ENCODE measurements around the gene CMTM8.

The CMTM8 gene

DNA sequence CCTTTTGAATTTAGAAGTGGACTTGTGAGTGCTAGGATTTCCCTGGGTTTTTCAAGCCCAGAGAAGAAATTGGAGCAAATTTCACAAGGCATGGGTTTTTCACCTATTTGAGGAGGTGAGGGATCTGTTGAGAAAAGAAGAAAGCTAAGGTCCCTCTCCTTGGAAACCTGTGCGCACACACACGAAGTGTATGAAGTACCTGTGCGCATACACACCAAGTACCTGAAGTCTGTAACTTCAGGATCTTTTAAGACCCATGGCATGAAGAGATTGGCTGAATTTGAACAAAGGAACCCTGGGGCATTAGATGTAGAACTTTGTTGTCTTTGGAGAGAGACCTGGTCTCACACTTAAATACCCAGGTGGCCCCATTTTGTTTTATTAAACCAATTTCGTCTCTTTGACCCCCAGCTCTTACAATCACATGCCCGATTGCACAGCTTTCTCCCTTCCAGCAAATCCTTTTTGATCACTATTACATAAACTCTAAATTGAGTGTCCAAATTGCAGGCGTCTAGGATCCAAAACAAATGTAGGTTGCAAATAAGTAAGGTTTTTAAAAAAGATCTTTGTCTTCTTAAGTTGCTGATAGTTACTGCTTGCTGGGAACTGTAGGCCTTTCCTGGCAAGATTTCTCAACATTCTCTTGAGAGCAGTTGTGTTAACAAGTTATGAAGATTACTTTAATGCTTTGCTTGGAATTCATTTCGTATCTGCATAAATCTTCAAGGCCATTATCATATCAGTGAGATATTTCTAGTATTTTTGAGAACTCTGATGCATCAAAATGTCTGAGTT, 64.3 kb downstream of the CMTM8 start:
- no peak for TF ChIP-seq GATA3 (IDR thresholded peaks at IDR 0.05; ENCODE audit: low read depth, low read length)
- no peak for TF ChIP-seq GATA2 (IDR thresholded peaks at IDR 0.05; ENCODE audit: low read depth, low read length)

DNA sequence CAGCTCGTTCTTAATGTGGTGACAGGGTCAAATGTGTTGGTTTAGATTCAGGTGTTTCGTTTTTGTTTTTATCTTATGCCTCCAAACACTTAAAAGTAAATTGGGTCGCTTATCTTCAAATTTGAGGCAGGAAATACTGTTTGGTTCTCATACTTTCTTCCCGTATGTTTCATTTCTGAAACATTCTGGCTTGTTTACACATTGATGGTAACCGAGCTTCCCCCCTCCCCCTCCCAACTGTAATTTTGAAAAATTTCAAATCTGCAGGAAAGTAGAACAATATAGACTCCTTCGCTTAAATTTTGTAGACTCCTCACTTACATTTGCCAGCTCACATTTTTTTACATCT, 64.9 kb downstream of the CMTM8 start:
- TF ChIP-seq GATA3 (IDR thresholded peaks at IDR 0.05; ENCODE audit: low read depth, low read length) (no peak), GATA2 (IDR thresholded peaks at IDR 0.05; ENCODE audit: low read depth, low read length) (no peak)

DNA sequence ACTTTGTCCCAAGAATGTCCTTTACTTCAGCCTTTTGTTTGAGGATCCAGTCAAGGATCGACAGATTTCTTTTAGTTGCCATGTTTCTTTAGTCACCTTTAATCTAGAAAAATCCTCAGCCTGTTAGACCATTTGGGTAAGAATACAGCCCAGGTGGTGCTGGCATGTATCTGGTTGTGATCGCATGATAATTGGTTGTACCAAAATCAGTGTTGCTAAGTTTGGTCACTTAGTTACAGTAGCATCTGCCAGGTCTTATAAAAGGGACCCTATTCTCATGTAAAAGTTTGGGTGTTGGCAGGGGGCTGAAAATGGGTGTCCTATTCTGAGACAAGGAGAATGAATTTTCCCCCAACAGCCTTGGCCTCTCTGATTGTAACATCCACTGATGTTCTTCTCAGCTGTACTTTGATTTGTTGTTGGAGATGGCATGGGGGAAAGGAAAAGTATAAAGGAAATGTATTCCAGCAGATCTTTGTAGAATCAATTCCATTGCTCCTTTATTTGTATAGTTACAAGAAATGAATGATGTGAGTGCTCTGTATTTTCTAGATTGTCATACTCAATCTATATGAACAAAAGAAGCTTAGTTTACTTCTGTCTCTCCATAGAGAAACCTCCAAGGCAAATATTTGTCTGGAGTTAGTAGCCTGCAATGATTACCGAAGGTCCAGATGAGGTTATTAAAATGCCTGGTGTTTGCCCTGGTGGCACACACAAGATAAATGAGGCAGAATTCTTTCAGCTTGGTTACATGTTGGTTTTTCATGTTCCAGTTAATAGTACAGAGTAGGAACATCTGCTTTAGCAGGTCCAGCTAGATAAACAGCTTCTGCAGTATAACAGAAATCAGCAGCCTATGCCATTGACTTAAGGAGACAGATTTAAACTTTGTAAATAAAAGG, 65.7 kb downstream of the CMTM8 start:
- TF ChIP-seq GATA2 (IDR thresholded peaks at IDR 0.05; ENCODE audit: low read depth, low read length) (no peak), GATA3 (IDR thresholded peaks at IDR 0.05; ENCODE audit: low read depth, low read length) (no peak)

DNA sequence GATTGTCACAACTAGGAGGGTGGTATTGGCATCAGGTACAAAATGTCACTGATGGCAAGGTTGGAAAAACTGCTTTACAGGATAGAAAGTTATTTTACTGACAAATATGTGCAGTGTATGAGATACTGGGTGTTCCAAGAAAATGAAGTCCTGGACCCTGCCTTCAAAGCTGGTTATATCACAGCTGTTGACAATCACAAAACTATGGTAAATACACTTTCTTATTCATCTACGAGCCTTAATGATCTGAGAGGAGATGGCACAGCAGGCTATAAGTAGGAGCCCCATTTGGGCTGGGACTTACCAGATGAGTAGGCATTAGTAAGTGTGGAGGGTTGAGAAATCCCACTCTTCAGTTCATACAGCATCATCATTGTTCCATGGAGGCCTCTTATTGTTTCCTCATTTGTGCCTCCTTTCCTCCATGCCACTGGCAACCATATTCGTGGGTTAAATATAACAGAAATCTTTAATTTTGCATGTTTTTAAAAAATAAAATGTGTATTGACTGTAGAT, 66.9 kb downstream of the CMTM8 start:
- TF ChIP-seq GATA3 (IDR thresholded peaks at IDR 0.05; ENCODE audit: low read depth, low read length), result no peak

DNA sequence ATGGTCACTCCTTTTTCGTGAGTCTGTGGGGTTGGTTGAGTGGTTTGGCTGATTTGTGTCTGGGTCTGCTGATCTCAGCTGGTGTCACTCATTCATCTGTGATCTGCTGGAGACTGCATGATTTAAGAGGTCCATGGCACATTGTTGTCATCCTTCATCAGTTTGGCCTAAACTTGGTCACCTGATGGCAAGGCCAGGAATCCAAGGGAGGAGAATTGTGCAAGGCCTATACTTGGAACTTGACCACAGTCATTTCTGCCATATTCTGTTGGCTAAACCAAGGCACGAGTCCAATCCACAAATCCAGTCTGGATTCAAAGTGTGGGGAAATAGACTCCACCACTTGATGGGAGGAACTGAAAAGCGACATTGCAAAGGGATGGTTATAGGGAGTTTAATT, 67.6 kb downstream of the CMTM8 start:
- TF ChIP-seq GATA2 (IDR thresholded peaks at IDR 0.05; ENCODE audit: low read depth, low read length), result no peak
- no peak for TF ChIP-seq GATA3 (IDR thresholded peaks at IDR 0.05; ENCODE audit: low read depth, low read length)

DNA sequence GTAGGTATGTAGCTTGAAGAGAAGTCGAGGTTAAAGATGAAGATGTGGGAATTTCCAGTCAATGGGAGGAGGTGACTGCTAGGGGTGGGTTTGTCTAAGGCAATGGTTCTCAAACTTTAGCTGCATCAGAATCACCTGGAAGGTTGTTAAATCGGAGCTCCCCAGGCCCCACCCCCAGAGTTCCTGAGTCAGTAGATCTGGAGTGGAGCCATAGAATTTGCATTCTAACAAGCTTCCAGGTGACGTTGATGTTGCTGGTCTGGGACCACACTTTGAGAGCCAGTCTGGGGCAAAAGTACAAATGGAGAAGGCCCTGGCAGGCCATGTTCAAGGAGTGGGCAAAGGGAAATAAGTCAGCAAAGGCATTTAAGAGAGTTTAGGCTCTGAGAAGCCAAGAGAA, 69.1 kb downstream of the CMTM8 start:
- TF ChIP-seq GATA3 (IDR thresholded peaks at IDR 0.05; ENCODE audit: low read depth, low read length) (no peak), GATA2 (IDR thresholded peaks at IDR 0.05; ENCODE audit: low read depth, low read length) (no peak)

DNA sequence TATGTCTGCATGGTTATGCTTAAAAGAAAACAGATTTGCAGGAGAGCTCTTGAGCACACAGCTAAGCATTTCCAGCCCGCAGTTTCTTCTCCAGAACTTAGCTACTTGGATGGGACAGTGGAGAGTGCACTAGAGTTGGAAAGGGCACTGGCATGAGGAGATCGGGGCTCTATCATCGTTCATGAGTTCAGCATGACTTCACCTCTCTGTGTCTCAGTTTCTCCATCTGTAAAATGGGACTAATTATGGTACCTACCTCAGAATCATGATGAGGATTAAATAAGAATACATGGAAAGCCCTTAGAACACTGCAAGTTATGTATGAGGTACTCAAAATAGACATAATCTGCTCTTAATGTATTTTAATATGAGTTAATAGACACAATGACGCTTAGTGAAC, 69.9 kb downstream of the CMTM8 start:
- TF ChIP-seq GATA2 (IDR thresholded peaks at IDR 0.05; ENCODE audit: low read depth, low read length) (no peak), GATA3 (IDR thresholded peaks at IDR 0.05; ENCODE audit: low read depth, low read length) (no peak)

DNA sequence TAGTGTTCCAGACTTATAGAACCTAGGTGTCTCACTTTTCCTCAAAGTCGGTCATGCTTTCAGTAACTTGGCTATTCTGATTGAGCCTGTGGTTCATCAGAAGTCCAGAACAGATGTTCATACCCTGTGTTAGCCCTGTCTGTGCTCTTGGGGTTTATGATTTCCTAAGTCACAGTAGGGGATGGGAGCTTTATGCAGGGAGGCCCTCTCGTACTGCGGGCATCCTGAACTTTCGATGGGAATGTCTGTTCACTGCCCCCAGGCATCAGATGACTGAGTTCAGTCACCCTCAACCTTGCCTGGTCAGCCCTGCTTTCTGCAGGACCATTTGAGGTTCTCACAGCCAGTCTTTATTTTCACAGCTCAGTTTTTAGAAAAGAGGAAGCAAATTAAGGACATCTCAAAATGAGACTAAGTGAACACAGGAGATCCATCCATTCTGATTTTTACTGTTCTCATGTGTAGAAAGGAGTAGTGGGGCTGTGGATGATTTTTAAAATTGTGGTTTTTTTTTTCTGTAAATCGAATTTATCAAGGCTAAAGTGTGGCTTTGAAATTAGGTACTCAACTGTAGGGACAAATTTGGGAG, 71.3 kb downstream of the CMTM8 start:
- no peak for TF ChIP-seq GATA2 (IDR thresholded peaks at IDR 0.05; ENCODE audit: low read depth, low read length)
- no peak for TF ChIP-seq GATA3 (IDR thresholded peaks at IDR 0.05; ENCODE audit: low read depth, low read length)

DNA sequence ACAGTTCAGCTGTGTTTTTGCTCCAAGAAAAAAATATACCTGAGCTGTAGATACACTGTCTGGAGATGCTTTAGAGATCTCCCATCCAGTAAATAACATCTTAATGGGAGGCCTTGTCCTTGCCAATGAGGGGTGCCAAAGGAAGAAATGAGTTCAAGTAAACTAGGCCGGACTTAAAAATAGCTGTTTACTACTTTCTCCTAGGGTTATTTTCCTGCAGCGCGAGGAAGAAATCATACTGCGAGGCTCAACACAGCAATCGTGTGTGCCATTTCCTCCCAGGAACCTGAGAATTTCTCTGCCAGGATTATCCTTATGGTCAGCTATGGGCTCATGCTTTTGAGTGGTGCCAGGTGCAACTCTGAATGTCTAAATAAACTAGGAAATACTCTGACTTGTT, 71.9 kb downstream of the CMTM8 start:
- TF ChIP-seq GATA2 (IDR thresholded peaks at IDR 0.05; ENCODE audit: low read depth, low read length) (no peak), GATA3 (IDR thresholded peaks at IDR 0.05; ENCODE audit: low read depth, low read length) (no peak)

DNA sequence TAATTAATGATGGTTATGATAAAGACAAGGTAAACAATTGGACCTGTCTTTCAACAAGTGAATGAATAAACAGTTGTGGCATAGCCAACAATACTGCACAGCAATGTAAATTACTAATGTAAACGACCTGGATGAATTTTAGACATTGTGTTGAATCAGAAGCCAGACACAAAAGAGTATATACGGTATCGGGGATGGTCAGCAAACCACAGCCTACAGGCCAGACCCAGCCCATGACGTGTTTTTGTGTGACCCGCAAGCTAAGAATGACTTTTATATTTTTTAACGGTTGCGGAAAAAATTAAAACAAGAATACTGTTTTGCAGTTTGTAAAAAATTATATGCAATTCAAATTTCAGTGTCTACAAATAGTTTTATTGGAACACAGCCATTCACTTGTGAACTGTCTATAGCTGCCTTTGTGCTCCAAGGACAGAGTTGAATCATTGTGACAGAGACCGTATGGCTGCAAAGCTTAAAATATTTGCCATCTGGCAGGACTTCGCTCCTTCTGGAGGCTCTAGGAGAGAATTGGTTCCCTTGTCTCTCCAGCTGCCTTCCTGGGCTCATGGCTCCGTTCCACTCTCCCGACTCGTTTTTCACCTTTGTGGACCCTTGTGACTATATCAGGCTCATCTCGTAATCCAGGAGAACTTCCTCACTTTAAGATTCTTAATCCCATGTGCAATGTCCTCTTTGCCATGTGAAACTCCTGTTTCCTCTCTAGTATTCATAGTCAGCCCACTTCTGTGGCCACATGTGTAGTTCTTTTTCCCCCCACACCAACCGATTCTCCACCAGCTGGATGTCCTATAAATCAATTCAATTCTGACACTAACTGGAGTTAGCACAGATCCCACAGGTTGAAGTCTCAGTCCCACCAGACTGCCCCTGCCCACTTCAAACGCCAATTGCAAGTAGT, 72.7 kb downstream of the CMTM8 start:
- TF ChIP-seq GATA2 (IDR thresholded peaks at IDR 0.05; ENCODE audit: low read depth, low read length), result no peak
- no peak for TF ChIP-seq GATA3 (IDR thresholded peaks at IDR 0.05; ENCODE audit: low read depth, low read length)

DNA sequence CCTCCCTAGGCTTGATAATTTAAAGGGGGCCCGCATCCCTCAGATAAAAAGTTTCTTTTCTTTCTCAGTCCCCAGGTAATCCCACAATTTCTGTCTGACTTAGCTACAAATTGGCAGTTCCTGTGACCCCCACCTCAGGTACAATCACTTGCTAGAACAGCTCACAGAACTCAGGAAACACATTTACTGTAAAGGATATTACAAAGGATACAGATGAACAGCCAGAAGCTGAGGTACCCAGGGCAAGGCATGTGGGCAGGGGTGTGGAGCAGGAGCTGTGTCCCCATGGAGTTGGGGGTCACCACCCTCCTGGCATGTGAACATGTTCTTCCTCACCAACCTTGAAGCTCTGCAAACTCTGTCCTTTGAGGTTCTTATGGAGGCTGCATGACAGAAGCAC, 73.8 kb downstream of the CMTM8 start:
- TF ChIP-seq GATA2 (IDR thresholded peaks at IDR 0.05; ENCODE audit: low read depth, low read length) (no peak), GATA3 (IDR thresholded peaks at IDR 0.05; ENCODE audit: low read depth, low read length) (no peak)

DNA sequence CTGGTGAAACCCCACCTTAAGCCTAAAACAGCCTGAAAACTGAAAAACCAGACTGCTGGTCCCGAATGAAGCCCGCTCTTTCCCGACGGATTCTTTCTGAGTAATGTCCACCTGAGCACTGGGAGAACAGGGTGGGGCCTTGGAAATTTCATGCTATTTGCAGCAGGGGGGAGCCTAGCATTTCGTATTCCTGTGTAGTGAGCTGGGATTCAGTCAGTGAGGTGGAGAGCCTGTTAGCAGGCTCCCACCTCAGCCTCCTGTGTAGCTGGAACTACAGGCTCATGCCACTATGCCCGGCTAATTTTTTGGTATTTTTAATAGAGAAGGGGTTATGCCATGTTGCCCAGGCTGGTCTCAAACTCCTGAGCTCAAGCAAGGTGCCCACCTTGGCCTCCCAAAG, 74.7 kb downstream of the CMTM8 start:
- TF ChIP-seq GATA2 (IDR thresholded peaks at IDR 0.05; ENCODE audit: low read depth, low read length), result no peak

DNA sequence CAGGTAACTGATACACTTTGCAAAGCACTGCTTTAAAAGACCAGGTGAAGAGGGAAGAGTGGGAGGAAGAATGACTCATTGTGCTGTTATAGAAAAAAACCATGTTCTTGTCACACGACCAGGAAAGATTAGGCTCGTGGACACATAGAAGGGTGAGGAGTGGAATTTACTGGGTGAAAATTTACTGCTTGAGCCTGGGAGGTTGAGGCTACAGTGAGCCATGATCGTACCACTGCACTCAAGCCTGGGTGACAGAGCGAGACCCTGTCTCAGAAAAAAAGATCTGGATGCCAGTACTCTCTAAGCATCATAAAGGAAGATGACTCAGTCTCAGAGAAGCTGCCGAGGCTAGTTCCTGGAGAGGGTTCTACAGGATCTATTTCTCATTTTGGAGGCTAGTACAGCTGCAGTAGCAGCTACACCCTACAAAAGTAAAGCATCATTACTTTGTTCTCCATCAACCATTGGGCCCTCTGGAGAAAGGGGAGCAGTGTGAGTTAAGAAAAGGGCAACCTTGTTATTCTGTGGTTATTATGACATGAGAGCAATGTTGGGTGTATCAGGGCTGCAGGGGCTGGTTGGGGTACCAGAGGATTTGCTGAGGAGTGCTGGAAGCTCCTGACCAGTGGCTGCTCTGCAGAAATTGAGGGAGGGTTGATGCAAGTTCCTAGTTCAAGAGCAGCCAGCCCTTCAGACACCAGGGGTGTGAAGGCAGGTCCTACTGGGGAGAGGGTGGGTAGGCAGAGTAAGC, 75.4 kb downstream of the CMTM8 start:
- TF ChIP-seq GATA3 (IDR thresholded peaks at IDR 0.05; ENCODE audit: low read depth, low read length) (no peak), GATA2 (IDR thresholded peaks at IDR 0.05; ENCODE audit: low read depth, low read length) (no peak)
